OCI-M1 (cell line): ENCODE results near the gene MYH14.

ENCODE experiments used
- DNase-seq: peaks from one replicate; lab custom pipeline; 2025; lab: John Stamatoyannopoulos, UW

The MYH14 gene

GRCh38 chr19:50290775-50291174 lies 87.4 kb downstream of the MYH14 start:
- DNase-seq = no peak

- no peak for DNase-seq
Observed at GRCh38 chr19:50292216-50292827, 88.9 kb downstream of the MYH14 start.

DNA sequence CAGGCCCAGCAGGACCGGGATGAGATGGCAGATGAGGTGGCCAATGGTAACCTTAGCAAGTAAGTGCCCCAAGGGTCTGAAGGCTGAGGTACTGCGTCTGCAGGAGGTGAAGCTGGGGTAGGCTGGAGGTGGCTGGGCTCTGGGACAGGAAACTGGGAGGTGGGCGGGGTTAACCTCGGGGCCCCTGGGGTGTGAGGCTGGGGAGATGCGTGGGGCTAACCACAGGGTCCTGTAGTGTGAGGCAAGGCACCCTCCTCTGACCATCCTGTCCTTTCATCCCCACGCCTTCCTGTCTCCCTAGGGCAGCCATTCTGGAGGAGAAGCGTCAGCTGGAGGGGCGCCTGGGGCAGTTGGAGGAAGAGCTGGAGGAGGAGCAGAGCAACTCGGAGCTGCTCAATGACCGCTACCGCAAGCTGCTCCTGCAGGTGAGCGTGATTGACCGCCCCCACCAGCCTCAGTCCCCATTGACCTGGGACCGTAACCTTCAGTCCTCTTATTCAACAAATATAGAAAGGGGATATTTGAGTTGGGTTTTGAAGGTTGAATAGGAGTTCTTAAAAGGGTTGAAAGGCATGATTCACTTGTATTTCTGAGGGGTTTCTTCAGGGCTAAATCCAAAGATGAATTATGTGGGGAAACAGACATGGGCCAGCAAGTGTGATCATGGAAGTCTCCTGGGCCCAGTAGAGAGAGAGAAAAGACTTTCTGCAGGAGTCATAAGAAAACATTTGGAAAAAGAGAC lies 90.0 kb downstream of the MYH14 start:
- DNase-seq = no peak

GRCh38 chr19:50300051-50300450 lies 96.6 kb downstream of the MYH14 start:
- no peak for DNase-seq

DNA sequence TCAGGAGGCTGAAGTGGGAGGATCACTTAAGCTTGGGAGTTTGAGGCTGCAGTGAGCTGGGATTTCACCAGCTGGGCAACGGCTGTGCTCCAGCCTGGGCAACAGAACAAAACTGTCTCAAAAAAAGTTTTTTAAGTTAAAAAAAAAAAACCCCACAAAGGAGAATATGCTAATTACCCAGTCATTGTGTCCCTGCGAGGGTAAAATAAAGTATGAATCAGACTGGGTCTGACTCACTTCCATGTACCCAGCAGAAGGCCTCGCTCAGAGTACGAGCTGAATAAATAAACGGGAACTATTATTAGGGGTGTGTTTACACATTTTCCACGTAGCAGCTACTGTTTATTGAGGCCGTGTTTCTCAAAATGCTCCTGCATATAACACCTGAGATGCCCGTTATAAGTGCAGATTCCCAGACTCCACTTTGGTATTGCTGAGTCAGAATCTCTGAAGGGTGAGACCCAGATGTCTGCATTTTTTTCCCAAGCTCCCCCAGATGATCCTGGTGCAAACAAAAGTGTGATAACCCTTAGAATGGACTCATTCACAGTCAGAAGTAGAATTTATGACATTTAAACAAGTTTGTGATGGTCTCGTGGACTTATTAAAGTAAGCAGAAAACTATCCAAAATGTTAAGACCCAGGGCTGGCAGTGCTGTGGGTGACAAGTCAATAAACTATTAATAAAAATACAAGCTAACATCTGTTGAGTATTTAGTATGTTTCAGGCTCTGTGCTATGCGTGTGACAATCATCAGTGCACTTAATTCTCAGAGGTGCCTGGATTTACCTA lies 97.6 kb downstream of the MYH14 start:
- DNase-seq = no peak

DNA sequence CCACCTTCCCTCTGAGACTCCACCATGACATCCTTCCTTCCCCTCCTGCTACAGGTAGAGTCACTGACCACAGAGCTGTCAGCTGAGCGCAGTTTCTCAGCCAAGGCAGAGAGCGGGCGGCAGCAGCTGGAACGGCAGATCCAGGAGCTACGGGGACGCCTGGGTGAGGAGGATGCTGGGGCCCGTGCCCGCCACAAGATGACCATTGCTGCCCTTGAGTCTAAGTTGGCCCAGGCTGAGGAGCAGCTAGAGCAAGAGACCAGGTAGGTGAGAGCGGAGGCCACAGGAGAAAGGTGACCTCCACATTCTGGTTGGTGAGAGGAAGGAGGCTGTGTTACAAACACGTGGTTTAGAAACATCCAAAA lies 98.2 kb downstream of the MYH14 start:
- DNase-seq = no peak

DNA sequence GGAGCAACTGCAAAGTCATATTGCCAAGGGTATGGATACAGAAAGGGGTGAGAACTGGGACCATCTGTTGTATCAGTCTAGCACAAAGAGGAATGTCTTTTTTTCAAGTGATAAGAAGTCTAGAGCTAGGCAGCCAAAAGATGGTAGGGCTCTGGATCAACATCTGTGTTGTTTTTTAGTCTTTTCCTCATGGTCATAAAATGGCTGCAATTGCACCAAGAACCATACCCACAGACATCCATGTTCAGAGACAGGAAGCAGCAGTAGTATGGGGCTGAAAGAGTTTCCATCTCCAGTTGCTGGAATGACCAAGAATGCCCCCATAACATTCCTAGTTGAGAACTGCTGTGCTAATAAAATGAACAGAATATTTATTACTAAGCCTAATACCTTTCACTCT lies 100.1 kb downstream of the MYH14 start:
- DNase-seq = no peak

GRCh38 chr19:50308991-50309390 lies 105.6 kb downstream of the MYH14 start:
- no peak for DNase-seq

DNA sequence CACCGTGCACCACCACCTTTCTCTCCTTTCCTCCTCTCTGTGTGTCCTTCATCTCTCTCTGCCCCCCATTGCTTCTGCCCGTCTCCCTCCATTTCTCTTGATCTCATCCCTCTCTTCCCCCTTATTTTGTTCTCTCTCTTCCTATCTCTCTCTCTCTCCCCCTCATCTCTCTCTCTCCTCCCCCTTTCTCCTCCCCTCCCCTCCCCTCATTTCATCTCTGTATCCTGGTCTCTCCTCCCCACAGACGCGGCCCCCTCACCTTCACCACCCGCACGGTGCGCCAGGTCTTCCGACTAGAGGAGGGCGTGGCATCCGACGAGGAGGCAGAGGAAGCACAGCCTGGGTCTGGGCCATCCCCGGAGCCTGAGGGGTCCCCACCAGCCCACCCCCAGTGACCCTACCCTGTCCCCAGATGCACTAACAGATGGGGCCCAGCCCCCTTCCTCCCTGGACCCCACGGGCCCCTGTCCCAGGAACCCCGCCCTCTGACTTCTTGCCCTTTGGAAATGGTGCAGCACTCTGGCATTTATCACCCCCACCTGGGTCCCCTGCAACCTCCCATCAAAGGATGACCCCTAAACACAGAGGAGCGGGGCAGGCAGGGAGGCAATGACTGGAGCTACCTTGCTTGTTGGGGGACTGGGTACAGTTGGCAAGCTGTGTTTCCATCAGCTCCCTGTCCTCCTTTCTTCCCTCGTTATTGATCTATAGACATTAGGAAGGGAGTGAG lies 106.1 kb downstream of the MYH14 start:
- DNase-seq = no peak

DNA sequence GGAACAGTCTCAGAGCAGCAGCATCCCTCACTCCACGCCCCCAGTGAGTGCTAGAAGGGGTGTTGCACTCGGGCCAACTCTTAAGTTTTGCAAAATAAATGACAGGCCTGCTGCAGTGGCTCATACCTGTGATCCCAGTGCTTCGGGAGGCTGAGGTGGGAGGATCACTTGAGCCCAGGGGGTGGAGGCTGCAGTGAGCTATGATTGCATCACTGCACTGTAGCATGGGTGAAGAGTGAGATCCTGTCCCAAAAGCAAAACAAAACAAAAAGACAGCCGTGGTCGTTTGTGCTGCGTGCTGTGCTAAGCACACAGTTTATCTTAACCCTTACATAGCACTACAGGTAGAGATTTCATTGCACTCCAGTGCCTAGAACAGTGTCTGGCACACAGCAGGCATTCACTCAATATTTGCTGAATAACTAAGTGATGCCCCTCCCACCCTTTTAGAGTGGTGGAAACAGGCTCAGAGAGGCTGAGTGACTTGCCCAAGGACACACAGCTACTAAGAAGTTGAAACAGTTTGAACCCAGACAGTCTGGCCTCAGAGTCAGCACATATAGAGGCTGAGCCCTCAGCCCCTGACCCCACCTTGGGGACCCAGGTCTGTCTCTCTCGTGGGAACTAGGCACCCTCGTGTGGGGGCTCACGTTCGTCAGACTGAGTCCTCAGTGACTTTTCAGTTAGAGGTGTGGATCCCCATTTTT lies 107.5 kb downstream of the MYH14 start:
- no peak for DNase-seq

DNA sequence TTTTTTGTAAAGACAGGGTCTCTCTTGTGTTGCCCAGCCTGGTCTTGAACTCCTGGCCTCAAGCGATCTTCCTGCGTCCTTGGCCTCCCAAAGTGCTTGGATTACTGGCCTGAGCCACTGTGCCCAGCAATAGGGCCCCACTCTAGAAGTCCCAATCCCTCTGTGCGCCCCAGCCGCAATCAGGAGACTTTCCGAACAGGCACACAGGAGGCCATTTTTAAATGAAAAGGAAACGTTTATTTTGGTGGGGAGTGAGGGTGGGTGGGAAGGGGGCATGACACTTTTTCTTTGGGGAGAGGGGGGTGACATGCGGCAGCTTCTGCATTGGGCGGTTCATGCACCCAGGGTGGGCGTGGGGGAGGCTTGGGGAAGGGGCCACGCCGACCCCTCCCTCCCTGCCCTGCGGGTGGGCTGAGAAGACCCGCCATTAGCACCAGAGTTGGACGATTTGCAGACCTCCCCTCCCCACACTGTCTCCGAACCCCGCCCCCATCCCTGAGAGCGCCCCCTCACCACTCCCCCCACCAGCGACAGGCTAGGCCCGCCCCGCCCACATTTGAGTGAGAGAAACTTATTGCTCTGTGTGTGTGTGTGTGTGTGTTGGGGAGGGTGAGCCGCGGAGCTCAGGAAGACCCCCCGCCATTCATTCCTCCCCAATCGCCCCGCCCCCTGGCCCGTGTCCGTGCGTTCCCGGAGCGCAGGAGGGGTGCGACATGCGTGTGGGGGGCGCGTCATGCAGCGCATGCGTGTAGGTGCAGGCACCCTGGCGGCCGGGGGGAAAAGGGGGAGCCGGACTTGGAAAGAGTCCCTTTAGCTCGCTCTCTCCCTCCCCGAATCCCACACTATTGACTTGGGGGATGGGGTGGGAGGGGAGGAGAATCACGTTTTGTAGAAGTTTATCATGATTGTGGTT lies 108.6 kb downstream of the MYH14 start:
- DNase-seq = peak; percentile 24

DNA sequence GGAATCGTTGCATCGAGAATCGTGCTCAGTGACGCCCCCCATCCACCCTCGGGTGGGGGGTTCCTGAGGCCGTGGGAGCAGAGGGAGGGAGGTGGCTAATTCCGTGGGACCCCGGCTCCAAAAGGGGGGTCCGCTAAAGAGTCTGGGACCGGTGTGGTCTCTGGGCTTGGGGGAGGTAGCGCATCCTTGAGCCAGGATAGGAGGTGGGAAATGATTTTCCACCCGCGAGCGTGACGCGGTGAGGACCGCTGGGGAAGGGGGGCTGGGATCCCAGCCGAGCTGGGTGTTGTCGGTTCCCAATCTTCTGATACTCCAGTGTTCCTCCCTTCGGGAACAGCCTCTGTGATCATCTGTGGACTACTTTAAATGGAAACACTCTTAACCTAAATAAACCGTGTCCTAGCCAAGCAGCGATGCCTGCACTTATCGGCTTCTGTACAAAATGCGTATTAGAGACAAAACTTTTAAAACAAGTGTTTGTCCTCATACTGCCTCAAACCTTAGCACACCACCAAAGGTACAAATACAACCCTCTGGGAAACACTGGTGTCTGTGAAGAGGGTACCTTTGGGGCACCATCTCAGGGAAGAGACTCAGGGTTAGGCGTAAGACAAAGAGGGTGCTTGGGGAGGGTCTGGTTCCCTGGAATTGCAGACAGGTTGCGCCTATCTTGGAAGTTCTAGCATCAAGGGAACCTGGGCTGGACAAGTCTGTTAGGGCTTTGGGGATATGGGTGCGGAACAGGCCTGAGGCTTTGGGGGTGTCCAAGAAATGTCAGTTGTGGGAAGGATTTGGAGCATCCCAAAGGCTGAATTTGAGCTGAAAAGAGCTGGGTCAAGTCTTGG lies 109.8 kb downstream of the MYH14 start:
- DNase-seq = no peak

DNA sequence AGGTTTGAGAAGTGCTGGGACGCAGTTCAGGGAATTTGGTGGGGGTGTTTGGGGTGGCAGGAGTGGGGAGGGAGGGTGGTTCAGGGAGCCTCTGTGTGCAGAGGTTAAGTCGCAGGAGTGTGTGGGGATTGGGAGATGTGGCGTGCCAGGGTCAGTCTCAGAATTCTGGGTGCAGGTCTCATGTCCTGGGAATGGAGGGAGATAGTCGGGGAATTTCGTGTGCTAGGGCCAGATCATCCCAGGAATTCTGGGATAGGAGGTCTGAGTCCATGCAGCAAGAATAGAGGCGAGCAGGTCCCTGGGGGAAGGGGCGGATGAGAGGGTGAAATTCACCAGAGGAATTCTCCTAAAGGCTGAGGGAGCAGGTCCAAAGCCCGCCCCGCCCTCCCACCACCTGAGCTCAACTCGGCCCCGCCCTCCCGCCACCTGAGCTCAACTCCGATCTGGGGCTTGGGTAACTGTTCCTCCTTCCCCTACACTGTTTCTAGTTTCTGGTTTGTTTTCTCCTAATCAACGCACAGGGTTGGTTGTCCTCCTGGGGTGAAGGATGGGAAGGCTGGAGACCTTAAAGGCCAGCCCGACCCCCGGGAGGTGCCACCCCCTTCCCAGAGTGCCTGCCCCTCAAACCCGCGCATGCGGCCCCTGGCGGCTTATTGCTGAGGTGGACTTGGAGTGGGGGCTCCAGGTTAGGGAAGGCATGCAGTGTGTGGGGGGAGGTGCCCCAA lies 110.6 kb downstream of the MYH14 start:
- no peak for DNase-seq

DNA sequence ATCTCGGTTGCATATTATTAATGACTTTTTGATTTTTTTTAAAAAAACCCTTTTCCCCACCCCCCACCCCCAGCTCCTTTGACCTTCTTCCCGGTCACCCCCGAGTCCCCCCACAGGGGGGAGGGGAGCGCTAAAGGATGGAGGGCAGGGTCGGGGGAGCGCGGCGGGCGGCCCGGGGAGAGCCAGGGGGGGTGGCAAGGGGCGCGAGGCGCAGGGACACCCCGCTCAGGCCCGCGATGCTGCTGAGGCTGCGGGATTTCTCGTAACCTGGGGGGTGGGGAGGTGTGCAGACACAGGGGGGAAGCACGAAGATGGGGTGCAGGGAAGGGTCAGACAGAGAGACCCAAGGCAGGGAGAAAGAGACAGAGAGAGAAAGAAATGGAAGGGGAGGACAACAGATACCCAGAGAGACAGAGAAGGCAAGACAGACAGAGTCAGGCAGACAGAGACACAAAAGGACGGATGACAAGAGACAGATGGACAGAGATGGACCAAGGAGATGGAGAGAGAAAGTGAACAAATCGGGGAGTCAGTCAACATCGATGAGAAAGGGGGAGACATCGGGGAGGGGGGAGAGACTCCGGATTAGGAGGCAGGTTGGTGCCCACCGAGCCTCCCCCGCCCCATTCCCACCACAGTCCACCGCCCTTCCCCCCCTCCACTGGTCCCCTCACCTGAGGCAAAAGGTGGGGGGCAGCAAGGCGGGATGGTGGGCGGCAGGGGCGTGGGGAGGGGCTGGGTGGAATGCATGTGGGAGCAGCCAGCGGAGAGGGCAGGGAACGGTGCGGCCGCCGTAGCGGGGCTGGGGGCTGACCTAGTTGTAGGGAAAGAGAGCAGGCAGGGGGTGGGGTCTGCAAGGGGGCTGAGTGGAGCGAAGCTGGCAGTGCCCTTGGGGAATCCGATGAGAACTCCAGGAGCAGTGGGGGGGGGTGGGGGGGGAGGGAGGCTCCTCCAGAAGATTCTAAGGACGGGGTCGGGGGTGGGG lies 111.6 kb downstream of the MYH14 start:
- no peak for DNase-seq

DNA sequence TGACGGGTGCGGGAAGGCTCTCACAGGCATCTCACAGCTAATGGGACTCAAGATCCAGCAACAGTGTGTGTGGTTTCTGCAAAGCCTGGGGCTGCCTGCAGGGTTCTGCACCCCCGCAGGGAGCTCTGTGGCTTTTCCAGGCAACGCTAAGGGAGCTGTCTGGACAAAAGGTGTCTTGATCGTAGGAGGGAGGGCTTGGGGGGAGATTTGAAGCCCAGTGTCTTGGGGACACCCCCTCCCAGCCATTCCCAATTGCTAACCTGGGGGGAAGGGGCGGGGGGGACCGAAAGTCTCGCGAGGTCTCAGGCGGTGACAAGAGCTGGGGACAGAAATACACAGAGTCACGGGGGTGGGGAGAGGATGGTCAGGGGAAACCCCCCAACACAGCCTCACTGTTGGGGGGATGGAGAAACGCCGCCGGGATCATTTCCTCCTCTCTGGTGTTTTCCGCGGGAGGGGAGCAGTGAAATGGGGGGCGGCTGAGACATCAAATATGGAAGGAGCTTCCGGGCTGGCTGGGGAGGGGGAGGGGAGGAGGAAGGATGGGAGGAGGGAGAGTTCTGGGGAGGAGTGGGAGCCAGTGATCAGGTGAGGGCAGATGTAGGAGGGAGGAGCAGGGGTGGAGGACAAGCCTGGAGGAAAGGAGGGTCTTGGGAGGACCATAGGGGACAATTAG lies 112.5 kb downstream of the MYH14 start:
- peak; percentile 44 for DNase-seq

DNA sequence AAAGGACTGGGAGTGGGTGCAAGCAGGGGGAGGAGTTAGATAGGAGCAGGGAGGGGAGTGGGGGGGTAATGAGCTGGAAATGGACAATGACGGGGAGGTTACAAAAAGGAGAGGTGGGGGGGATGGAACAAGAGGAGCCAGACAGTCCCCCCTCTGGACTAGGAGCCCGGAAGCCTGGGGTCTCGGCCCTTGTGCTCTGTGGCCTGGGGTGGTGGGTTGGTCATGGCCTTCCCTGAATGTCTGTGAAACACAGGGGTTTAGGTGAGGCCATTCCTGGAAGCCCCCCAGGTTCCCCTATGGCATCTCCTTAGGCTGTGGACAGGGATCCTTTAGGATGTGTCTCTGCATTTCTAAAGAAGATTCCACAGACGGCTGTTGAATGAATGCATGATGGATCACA lies 113.7 kb downstream of the MYH14 start:
- no peak for DNase-seq

DNA sequence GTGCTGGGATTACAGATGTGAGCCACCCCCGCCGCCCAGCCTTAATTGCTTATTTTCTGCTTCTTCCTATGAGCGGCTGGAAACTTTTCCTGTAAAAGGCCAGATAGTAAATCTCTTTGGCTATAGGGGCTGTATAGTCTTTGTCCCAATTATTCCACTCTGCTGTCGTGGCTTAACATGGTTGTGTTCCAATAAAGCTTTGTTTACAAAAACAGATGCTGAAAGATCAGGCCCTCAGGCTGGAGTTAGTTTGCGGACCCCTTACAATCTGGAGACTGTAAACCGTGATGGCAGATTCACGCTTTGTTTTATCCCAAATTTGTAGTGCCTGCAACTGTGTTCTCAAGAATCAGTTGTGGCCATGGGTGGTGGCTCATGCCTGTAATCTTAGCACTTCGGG lies 115.0 kb downstream of the MYH14 start:
- DNase-seq = no peak
